GM19193 (cell line): Measurements from ENCODE around the gene LCN15.

Experiments used
- POLR2A ChIP-seq: IDR thresholded peaks from 4 replicates; pipeline ENCODE4 v1.6.1; 2011; ENCODE audit not compliant: insufficient read depth, insufficient read length; ENCODE audit errors: extremely low read depth

The LCN15 gene

GRCh38 chr9:136784249-136784996 is 20.1 kb upstream of the LCN15 start:
- no peak for TF ChIP-seq POLR2A

- no peak for TF ChIP-seq POLR2A
Observed at GRCh38 chr9:136782452-136782851, 18.1 kb upstream of the LCN15 start.

DNA sequence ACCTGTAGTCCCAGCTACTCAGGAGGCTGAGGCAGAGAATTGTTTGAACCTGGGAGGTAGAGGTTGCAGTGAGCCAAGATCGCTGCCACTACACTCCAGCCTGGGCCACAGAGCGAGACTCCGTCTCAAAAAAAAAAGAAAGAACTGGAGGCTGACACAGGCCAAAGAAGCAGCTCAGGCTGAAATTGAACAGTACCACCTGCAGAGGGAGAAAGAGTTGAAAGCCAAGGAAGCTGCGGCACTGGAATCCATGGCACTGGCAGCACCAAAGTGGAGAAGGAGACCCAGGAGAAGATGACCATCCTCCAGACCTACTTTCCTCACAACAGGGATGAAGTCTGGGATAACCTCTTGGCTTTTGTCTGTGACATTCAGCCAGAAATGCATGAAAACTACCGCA is 15.5 kb upstream of the LCN15 start:
- TF ChIP-seq POLR2A: no peak

DNA sequence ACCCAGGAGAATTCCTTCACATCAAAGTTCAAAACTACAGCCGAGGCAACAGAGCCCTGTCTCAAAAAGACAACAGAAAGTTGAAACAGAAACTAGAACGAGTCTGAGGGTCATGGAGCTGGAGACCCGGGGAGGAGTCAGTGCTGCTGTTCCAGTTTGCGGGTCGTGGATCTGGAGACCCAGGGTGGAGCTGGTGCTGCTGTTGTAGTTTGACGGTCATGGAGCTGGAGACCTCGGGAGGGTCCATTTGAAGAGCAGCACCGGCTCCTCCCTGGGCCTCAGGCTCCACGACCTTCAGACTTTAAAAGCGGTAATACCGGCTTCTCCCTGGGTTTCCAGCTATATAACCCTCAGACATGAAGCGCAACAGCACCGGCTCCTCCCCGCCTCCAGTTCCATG is 13.0 kb upstream of the LCN15 start:
- TF ChIP-seq POLR2A: no peak

DNA sequence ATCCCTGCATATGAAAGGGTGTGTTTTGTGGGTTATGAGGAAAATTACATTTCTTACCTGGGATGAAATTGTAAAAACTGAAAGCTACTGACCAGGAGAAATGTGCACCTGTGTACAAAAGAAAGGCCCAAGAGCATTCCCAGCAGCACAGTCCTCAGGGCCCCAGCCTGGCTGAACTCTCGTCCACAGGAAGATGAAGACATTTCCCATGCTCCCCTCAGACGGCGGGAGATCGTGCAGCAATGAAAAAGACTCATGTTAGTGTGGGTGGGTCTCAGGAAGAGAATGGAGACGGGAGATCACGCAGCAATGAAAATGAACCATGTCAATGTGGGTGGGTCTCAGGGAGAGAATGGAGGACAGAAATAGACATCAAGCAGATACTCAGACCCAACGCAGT is 12.6 kb upstream of the LCN15 start:
- no peak for TF ChIP-seq POLR2A

DNA sequence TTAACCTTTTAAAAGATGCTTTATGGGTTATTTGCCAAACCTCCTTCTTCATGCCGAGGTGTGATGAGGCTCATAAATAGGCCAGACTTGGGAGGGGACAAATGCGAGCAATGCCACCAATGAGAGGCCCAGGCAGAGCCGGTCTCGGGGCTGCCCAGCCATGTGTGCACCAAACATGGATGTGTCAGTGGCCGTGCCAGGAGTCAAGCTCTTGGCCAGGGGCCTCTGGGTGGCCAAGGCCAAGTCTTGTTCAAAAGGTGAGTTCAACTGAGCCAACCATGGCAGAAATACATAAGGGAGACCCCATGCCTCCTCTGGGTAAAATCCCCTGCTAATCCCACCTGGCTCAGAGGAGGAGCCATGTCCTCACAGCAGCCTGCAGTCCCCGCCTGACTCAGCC is 10.9 kb upstream of the LCN15 start:
- no peak for TF ChIP-seq POLR2A

GRCh38 chr9:136774416-136775045 is 10.2 kb upstream of the LCN15 start:
- TF ChIP-seq POLR2A: no peak

GRCh38 chr9:136773386-136774044 is 9.2 kb upstream of the LCN15 start:
- TF ChIP-seq POLR2A: no peak

GRCh38 chr9:136771907-136772415 is 7.6 kb upstream of the LCN15 start:
- no peak for TF ChIP-seq POLR2A

DNA sequence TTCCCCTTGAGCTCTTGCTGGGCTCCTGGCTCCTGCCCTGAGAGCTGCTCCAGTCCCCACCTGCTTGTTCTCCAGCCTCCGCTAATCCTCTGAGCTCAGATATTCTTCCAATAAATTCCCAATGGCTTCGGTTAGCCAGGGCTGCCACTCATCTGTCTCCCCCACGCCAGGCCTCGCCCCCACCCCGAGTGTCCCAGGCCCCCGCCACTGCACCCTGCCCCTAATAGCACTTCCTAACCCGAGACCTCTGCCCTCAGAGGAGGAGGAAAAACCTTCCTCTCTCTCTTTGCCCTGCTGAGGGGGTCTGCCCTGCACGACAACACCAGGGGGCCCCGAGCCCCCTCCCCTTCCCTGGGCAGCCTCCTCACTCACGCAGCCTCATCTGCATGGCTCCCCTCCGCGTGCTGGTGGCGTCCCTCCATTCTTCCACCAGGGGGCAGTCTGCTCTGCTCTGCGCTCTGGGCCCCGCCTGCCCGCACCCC is 5.4 kb upstream of the LCN15 start:
- no peak for TF ChIP-seq POLR2A

DNA sequence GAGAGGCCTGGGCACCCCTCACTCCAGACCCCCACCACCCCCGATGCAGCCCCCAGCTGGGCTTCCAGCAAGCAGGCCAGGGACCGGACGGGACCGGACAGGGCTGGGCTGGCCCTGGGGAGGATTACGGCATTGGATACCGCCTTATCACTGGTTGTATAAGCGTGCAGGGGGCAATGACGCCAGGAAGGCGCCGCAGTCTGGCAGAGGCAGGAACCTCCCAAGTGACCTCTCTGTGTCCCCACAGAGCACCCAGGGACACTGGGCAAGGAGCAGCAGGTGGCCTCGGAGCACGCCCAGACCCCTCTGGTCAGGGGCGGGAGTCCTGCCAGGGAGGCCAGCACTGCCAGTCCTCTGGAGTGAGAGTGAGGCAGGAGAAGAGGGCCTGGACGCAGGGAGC is 723 bp upstream of the LCN15 start:
- TF ChIP-seq POLR2A: no peak

GRCh38 chr9:136763649-136764035 is 676 bp downstream of the LCN15 start:
- TF ChIP-seq POLR2A: no peak

DNA sequence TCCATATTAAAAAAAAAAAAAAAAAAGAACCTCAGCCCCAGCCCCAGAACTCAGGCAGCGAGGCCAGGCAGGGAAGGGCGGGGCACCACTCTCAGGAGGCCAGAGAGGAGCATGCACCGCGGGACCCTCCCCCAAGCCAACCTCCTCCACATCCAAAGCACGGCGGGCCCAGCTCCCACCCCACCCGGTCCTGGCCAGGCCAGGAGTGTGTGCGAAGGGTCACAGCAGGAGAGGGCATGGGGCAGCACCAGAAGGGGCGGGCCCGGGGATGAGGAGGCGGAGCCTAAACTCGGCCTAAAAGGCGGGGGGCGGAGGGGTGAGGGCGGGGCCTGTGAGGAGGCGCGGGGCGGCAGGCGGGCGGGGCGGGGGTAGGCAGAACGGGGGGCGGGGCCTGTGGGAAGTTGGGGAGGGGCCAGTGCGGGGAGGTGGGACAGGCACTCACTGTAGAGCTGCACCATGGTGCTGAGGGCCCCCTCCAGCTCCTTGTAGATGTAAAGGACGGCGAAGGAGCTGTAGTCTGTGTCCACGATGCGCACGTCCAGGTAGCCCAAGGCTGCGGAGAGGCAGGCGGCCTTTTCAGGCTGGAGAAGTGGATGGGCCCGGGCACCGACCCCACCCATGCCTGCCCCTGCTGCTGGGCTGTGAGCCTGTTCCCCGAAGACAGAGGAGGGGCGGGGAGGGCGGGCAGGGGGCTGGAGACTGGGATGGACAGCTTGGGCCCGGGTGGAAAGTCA is 1.2 kb downstream of the LCN15 start:
- no peak for TF ChIP-seq POLR2A

DNA sequence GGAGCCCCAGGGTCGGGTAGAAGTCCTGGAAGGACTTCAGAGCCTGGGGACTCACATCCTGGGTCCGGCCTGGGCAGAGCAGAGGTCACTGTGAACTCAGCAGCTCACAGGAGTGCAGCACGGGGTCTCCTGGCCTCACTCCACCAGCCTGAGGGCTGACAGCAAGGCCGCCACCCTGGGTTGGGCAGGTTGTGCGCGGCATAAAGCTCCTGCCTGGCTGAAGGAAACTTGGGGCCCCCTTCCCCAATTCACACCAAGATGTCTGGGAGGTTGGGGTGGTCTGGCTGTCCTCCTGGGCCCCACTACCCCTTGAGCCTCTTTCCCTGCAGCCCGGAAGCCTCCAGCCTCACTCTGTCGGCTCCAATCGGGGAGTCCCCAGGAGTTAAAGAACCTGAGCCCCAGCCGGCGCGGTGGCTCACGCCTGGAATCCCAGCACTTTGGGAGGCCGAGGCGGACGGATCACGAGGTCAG is 2.1 kb downstream of the LCN15 start:
- no peak for TF ChIP-seq POLR2A

DNA sequence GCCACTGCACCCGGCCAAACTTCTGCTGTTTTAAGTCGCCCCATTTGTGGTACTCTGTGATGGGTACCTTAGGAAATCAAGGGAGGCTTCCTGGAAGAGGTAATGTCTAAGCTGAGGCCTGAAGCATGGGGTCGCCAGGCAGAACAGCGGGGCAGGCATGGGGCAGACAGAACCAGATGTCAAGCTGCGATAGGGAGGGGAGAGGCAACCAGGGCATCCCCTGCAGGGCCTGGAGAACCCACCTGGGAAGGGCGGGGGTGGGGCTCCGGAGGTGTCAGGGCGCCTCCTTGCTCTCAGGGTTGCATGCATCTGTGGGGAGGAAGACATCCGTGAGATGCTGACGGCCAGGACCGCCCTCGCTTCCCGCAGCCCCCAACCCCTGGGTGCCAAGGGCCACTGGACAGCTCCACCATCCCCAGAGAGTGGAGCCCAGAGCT is 2.8 kb downstream of the LCN15 start:
- no peak for TF ChIP-seq POLR2A
